PFSK-1 (cell line): ENCODE data around the gene VCPKMT.

Source experiments
- POLR2AphosphoS5 ChIP-seq: IDR thresholded peaks from 2 replicates; pipeline ENCODE4 v1.6.1; 2012; ENCODE audit warnings: low read depth, mild to moderate bottlenecking, control low read depth, low read length, moderate library complexity
- SIN3A ChIP-seq: IDR thresholded peaks from 2 replicates; pipeline ENCODE4 v1.6.1; 2012; ENCODE audit warnings: mild to moderate bottlenecking, low read length, moderate library complexity, borderline replicate concordance; ENCODE audit not compliant: insufficient read depth
- TAF1 ChIP-seq: IDR thresholded peaks from 2 replicates; pipeline ENCODE4 v1.6.1; 2012; ENCODE audit warnings: low read length, control low read depth, borderline replicate concordance; ENCODE audit not compliant: insufficient read depth

DNA sequence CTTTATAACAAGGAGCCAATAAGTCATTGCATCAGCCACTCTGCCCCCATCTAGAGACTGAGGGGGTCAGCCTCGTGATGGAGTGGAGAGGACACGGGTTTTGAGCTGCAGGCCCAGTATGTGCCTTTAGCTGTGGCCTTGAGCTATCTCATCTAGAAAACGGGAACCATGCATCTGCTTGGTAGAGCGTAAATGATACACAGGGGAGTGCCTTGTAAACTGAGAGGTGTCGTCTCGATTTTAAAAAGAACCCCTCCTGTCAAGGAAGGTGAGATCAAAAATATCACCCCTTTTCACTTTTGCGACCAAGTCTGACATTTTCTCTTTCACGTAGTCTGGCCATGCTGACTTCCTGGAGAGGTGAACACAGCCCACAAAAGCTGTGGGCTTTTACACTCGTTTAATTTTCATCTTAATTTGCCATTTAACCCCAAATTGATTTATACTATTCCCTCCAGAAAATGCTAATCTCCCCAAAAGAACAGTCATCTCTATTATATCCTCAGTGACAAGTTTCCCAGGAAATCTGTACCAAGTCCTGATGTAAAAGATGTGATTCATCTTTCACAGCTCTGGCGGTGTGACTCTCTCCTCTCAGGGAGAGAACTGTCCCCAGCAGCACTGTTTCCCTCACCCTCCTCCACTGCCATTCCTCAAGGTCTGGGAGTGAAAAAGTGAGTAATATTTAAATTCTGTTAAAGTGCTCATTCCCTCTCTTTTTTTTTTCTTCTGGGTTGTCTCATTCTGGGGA, 30.6 kb downstream of the VCPKMT start:
- no peak for TF ChIP-seq TAF1
- TF ChIP-seq POLR2AphosphoS5: no peak
- TF ChIP-seq SIN3A: no peak
